Left ventricle myocardium inferior (tissue), 1 donor: ENCODE data around the gene ACY1. TPM values are rescaled to one million over a fixed set of nuclear protein-coding genes. Genes with fewer than 3 reads are reported as not detected.

Experiments
- DNase-seq: peaks from one replicate; pipeline ENCODE4 v3.0.0-alpha.2; 2020
- H3K27ac ChIP-seq: fragments of 200-600 bp; replicated peaks from 2 replicates; pipeline ENCODE4 v1.8.0; 2021
- H3K27me3 ChIP-seq: fragments of 200-600 bp; 2 replicates; pipeline ENCODE4 v1.8.0; 2021; ENCODE audit warnings: low read depth
- H3K36me3 ChIP-seq: fragments of 200-600 bp; 2 replicates; pipeline ENCODE4 v1.8.0; 2021
- H3K4me1 ChIP-seq: fragments of 200-600 bp; 2 replicates; pipeline ENCODE4 v1.8.0; 2021
- H3K4me3 ChIP-seq: fragments of 200-600 bp; 2 replicates; pipeline ENCODE4 v1.8.0; 2021; ENCODE audit warnings: mild to moderate bottlenecking, moderate library complexity
- H3K9me3 ChIP-seq: fragments of 200-600 bp; replicated peaks from 2 replicates; pipeline ENCODE4 v1.8.0; 2021
- intact Hi-C: fragments of 100-400 bp; cut with micrococcal nuclease; formaldehyde crosslinking; loops from one replicate; pipeline ENCODE4 v1.11.0; 2022
- total RNA-seq: library from RNA; stranded (reverse); fragmentation: NEBNext Ultra II Directional; extraction: Animal tissue kit (Norgen Biotek cat#: 25700); gene quantifications from one replicate; pipeline ENCODE4 v1.2.1, GENCODE V29; 2021
- TF ChIP-seq, protein P1 (sequence below): fragments of 200-600 bp; IDR thresholded peaks from 2 replicates; pipeline ENCODE4 v1.8.0; 2021; ENCODE audit warnings: antibody characterized with exemption, mild to moderate bottlenecking, borderline replicate concordance
- donor health status: DM: no; HTN: yes; CAD: no; lungs with severe emphysema.

ACY1 gene
- total RNA-seq, 1 donor from 2014 or later, result 20.2 TPM

DNA sequence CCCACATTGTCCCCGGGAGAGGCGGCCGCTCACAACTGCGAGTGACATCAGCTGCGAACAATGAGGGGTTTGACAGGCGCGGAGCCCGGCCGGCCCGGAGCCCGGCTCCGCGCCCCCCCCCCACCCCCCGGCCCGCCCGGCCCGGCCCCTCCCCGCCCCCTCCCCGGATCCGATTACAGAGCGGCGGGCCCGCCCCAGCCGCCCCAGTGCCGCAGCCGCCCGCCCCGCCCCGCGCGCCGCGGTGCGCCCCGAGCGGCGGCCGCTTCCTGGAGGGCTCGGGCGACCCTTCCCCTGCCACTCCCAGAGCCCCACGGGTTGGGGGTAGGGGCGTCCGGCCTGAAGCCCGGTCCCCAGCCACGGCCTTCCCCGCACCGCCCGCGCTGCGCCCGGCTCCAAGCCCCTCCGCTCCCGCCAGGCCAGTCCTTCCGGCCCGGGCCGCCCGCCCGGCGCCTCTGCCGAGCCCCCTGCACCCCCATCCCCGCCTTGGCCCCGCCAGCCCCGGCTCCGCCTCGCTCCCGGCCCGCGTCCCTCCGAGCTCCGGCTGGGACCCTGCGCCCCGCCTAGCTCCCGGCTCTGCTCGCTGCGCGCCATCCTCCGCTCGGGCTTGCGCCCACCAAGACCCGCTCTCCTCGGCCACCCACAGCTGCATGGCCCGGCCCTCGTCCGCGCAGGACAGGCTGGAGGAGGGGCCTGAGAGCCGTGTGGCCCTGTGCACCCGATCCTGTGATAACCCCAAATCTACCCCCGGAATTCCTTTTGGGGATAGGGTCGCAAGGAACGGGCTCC, 15.8 kb upstream of the ACY1 start, which contains the start of gene PCBP4:
Gene PCBP4, minus strand, starts transcription at position 71 of the 786 bp plus-strand sequence. CDS start 6,214 bp downstream, outside the sequence.
- intact Hi-C loops, result no loop called here
- peak; percentile 78 for DNase-seq
- H3K4me1 ChIP-seq, result peaks cover 88% of the 10 kb centered on the region

DNA sequence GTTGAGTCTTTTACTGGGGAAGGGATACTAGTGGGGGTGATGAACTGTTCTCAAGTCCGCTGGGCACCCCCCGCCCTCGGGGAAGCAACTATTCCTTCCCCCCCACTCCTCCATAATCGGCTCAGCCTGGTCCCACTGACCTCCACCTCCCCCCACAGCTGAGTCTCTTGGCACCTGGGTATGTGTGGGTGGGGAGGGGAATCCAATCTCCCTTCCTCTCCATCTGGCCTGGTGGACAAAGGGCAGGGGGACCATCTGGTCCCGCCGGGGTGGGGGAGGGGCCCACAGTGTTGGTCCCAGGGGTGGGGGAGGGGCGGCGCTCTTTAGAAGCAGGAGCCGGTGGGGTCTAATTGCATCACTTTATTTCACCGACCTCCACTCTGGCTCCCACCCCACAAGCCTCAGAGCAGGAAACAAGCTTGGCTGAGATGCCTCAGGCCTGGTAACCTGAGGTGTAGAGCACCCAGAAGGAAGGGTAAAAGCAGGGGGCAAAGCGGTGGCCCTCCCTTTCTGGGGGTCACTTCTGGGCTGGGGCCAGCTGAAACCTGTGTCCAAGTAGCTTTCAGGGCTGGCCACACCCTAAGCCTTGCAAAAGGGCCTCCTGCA, 15.1 kb upstream of the ACY1 start:
- intact Hi-C loops, result no loop called here
- TF ChIP-seq, protein P1, sequence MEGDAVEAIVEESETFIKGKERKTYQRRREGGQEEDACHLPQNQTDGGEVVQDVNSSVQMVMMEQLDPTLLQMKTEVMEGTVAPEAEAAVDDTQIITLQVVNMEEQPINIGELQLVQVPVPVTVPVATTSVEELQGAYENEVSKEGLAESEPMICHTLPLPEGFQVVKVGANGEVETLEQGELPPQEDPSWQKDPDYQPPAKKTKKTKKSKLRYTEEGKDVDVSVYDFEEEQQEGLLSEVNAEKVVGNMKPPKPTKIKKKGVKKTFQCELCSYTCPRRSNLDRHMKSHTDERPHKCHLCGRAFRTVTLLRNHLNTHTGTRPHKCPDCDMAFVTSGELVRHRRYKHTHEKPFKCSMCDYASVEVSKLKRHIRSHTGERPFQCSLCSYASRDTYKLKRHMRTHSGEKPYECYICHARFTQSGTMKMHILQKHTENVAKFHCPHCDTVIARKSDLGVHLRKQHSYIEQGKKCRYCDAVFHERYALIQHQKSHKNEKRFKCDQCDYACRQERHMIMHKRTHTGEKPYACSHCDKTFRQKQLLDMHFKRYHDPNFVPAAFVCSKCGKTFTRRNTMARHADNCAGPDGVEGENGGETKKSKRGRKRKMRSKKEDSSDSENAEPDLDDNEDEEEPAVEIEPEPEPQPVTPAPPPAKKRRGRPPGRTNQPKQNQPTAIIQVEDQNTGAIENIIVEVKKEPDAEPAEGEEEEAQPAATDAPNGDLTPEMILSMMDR, result no peak

More for the DNA sequence above, 15.8 kb upstream of the ACY1 start, which contains the start of gene PCBP4:
- H3K9me3 ChIP-seq, result no peaks in the 10 kb centered on the region
- H3K36me3 ChIP-seq, result no peaks in the 10 kb centered on the region
- TF ChIP-seq, protein P1, result no peak
- H3K4me3 ChIP-seq, result peak within 1 kb of the TSS; percentile 85
- peak within 1 kb of the TSS; percentile 98 for H3K27ac ChIP-seq
- no peaks in the 10 kb centered on the region for H3K27me3 ChIP-seq

DNA sequence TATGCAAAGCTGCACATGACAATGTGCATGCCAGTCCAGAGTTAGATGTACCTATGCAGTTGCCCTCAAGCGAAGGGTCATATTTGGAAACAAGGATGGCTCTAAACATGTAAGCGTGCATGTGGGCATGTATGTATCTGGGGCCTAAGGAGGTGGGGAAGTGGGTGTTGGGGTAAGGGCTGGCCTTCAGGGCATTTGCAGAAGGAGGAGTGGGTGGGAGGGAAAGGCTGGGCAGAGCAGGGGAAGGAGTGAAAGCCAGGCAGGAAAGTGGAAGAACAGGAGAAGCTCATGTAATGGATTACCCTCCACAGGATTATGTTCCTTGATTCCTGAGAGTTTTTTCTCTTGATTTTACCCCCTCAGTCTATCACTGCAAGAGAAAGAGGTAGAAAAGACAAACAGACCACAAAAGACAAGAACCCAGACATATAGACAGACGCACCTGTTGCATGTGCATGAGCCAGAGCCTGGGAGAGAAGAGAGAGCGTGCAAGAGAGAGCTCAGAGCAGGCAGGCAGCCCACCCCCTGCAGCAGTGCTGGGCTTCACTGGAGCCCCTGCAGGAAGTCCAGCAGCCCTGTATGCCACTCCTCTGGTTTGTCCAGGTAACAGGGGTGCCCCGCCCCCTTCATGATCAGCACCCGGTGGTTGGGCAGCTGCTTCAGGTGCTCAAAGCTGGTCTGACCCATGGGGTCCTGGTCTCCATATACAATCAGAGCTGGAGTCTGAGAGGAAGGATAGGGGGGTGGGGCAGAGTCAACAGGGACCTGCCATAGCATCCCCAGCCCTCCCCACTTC, 14.3 kb upstream of the ACY1 start:
- TF ChIP-seq, protein P1, result no peak
- Histone ChIP-seq H3K27me3 (no peaks in the 10 kb centered on the region), H3K4me1 (peaks cover 85% of the 10 kb centered on the region), H3K4me3 (no peak overlapping the region), H3K27ac (peak overlapping the region; percentile 98), H3K9me3 (no peaks in the 10 kb centered on the region), H3K36me3 (no peaks in the 10 kb centered on the region)
- intact Hi-C loops, result no loop called here
- no peak for DNase-seq

More for the DNA sequence above, 15.1 kb upstream of the ACY1 start:
- DNase-seq, result no peak
- Histone ChIP-seq H3K36me3 (no peaks in the 10 kb centered on the region), H3K27ac (peak overlapping the region; percentile 98), H3K9me3 (no peaks in the 10 kb centered on the region), H3K4me3 (peak overlapping the region; percentile 85), H3K4me1 (peaks cover 86% of the 10 kb centered on the region), H3K27me3 (no peaks in the 10 kb centered on the region)

DNA sequence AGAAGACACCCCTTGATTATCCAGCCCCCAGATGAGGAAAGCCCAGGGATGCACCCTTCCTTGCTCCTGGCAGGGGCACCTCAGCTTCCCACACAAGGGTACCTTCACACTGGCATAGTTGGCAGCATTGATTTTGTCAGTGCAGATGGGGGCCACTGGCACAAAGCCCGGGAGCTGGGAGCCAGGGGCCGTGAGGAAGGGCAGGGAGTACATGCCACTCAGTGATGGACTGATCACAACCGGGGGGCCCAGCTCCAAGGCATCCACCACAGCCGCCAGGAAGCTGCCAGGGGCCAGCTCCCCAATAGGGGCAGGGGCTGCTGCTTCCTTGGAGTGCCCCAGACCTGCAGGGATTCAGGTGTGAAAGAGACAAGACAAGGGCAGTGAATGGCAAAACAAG, 13.5 kb upstream of the ACY1 start:
- Histone ChIP-seq H3K4me1 (peaks cover 85% of the 10 kb centered on the region), H3K9me3 (no peaks in the 10 kb centered on the region), H3K4me3 (no peak overlapping the region), H3K36me3 (no peaks in the 10 kb centered on the region), H3K27me3 (no peaks in the 10 kb centered on the region), H3K27ac (peak overlapping the region; percentile 27)
- TF ChIP-seq, protein P1, result no peak
- intact Hi-C loops, result no loop called here
- DNase-seq, result no peak

DNA sequence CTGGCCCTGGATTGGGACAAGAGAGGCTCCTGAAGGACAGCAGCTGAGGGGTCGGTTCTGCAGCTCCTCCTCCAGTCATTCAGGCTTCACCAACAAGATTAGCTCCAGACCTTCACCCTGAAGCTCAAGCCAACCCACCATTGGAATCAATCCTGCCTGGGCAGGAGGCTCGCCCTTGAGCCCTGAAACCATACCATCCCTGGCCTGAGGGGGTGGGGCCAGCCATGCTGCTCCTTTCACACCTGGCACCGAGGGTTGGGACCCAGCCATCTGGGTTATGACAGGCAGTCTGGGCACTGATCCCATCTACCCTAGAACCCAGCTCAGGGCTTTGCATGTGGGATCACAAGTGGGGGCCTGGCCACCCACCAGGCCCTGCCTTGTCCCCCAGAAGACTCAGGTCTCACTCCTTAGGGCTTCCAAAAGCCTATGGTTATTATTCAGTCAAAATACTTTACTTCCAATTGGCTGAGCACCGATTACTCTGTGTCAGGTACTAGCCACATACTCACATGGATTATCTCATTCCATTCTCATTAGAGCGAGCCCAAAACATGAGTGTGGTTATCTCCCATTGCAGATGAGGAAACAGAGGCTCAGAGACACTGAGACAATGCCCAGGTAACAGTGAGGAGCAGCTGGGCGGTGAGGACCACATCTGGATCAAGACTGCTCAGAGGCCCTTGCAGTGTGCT, 12.6 kb upstream of the ACY1 start:
- H3K27me3 ChIP-seq, result no peaks in the 10 kb centered on the region
- intact Hi-C loops, result no loop called here
- TF ChIP-seq, protein P1, result no peak
- H3K27ac ChIP-seq, result peak overlapping the region; percentile 27
- H3K4me3 ChIP-seq, result no peak overlapping the region
- peaks cover 85% of the 10 kb centered on the region for H3K4me1 ChIP-seq
- H3K36me3 ChIP-seq, result no peaks in the 10 kb centered on the region
- no peak for DNase-seq
- no peaks in the 10 kb centered on the region for H3K9me3 ChIP-seq
